Stimulated activated CD4-positive, alpha-beta T cell treated with anti-CD3 and anti-CD28 coated beads, Interleukin-4, amount 100 ng/mL, for 1 hour (primary cell): Measurements from ENCODE around the gene KRTAP22-2.

Experiments
- DNase-seq: peaks from one replicate; pipeline ENCODE4 v3.0.0-alpha.2; 2020

Gene KRTAP22-2

DNA sequence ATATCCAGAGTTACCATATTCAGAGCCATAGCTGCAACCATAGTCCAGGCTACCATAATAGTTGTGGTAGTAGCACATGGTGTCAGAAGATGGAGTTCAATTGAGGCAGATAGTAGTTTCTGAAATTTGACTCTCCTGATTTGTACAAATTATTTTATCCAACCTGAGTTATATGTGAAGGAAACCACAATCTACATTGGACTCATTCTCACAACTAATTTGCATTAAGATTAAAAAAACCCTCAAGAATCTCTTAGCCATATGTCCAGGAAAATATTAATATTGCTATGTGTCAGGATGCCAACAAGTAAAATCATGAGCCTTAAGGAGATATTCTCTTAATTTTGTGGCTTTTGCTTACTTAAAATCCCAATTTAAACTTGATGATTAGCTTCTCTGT lies at the start of gene KRTAP22-2:
KRTAP22-2 (minus strand) TSS at position 101 of the 400 bp plus-strand sequence.
- no peak for DNase-seq

DNA sequence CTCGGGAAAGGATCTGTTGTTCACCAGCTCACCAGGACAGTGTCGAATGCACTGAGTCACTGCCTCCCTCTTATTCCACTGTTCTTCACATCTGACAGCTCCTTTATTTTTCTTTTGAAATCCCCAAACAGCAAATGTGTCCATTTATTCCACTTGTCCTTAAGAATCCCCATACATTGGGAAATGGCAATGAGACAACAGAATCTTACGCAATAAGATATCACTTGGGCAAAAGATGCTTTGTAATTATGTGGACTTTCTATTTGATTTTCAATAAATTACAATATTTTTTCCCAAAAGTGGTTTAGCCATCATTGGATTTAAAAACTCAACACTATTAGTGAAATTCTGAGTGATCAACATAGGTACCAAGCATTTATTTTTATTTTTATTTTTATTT lies 48.5 kb upstream of the KRTAP22-2 start:
- DNase-seq = no peak

DNA sequence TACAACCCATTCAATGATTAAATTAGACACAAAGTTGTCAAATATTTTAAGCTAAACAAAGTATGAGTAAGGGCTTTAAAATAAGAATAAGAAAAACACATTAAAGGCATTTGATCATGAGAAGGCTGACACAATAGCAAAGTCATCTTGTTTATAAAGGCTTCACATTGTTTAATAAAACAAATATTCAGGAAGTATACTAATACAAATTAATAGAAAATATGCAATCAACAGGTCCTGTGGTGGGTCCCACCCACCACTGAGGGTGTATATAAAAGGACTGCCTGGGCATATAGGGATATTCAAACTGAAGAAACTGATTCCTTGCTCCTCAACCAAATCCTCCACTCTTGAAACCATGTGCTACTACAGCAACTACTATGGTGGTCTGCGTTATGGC lies 44.7 kb upstream of the KRTAP22-2 start, which contains the start of gene KRTAP20-2:
KRTAP20-2 (plus strand) TSS at position 301 of the 400 bp plus-strand sequence; CDS start at position 359, 58 bp downstream.
- no peak for DNase-seq

DNA sequence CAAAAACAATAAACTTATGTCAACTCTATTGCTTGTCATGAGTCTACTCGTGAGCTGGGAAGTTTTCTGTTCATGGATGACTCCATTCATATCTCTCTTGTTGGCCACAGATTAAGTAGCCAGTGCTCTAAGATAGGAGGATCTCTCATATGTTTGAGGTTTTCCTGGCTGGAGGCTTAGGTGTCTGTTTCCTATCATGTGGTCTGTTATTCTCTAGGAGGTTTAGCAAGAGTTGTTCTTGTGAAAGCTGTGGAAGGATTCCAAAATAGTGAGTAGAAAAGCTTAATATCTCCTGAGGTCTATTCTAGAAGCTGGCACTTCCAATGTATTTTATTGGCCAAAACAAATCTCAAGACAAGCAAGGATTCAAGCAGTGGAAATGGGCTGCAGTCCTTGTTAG lies 39.0 kb upstream of the KRTAP22-2 start:
- DNase-seq = no peak

DNA sequence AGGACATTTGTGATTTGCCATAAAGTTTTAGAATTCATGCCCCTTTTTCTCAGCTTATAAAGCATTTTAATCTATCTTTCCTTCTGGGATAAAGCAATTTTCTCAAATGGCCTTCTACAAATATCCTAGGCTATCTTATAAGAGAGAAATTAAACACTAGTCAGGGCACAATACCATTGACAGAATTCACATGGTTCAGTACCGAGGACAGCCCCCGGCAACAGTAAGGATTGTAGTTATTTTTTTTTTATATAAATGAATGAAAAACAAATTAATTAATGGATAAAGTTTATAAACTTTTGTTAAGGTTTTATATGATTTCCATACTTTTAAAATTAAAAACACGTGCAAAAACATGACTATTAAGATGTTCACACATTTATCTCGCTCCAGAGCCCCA lies 37.9 kb upstream of the KRTAP22-2 start:
- DNase-seq = no peak

DNA sequence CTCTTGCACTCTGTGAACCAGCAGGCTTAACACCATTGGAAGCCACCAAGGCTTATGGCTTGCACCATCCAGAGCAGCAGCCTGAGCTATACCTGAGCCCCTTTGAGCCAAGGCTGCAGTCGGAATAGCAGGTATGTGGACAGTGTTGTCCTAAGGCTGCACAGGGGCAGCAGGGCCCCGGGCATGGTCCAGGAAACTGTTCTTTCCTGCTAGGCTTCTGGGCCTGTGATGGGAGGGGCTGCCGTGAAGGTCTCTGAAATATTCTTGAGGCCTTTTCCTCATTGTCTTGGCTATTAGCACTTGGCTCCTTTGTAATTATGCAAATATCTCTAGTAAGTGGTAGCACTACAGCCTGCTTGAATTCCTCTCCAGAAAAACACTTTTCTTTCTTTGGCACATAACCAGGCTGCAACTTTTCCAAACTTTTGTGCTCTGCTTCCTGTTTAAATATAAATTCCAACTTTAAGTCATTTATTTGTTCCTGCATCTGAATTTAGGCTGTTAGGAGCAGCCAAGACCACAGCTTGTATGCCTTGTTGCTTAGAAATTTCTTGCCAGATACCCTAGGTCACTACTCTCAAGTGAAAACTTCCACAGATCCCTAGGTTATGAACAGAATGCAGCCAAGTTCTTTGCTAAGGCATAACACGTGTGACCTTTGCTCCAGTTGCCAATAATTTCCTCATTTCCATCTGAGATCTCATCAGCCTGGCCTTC lies 35.4 kb upstream of the KRTAP22-2 start:
- no peak for DNase-seq

DNA sequence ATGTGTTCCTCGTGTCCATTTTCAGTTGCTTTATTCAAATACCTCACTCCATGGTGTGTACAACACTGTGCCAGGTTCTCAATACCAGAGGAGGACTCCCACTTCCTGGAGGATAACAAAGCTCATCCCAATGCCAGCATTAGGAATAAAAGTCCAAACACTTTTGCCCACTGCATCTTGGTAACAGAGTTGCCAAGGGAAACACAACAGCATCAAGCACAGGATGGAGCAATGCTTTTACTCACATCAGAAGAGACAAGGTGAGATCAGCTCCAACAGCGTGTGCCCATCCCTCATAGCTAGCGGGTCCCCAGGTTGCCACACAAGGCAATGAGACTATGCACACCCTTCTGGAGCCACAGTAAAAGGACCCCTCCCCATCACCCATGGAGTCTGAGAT lies 33.2 kb upstream of the KRTAP22-2 start:
- DNase-seq = no peak

DNA sequence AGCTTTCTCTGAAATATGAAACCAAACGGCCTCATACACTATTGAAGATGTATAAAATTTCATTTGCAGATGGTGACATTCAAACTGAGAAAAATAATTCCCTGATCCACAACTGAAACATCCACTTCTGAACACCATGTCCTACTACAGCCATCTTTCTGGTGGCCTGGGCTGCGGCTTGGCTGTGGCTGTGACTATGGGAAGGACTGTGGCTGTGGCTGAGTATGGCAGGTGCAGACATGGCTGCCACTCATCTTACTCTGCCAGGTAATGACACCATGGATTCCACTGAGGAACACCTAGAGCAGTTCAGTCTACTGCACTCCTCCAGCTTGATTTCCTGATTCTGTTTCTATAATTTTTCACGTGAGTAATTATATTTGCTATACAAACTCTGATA lies 30.3 kb upstream of the KRTAP22-2 start, which contains the start of gene KRTAP20-4:
KRTAP20-4 (plus strand) TSS at position 106 of the 400 bp plus-strand sequence.
- DNase-seq = no peak

DNA sequence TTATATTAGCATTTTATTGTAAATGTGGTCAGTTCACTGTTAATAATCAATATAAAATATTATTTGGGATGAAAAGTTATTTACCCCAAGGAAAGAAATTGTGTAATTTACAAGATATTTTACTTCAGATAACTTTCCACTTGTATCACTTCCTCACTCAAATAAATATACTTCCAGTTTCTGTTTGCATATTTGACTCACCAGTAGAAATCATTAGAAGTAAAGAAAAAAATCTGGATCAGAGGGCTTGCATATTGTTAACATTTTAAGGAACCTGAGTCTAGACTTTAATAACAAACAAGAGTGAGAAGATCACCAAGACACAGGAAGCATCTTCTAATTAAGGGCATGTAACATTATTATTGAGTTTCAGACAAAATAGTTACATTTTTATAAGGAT lies 29.9 kb upstream of the KRTAP22-2 start:
- DNase-seq = no peak

DNA sequence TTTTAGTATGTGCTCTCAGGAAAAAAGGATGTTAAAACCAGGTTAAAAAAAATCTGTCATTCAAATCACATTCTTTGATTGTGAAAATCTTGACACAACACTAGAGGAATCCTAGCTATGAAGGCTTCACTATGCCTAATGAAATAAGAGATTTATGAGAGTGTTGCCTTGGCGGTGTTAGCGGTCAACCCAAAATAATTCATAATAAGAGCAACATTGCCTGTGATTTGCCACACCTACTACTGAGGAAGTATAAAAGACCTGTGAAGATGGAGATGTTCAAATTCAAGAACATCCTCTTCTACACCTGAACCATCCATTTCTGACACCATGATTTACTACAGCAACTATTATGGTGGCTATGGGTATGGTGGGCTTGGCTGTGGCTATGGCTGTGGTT lies 25.9 kb upstream of the KRTAP22-2 start, which contains the start of gene KRTAP20-1:
KRTAP20-1 (plus strand) TSS at position 301 of the 400 bp plus-strand sequence; CDS start at position 331, 30 bp downstream.
- no peak for DNase-seq

DNA sequence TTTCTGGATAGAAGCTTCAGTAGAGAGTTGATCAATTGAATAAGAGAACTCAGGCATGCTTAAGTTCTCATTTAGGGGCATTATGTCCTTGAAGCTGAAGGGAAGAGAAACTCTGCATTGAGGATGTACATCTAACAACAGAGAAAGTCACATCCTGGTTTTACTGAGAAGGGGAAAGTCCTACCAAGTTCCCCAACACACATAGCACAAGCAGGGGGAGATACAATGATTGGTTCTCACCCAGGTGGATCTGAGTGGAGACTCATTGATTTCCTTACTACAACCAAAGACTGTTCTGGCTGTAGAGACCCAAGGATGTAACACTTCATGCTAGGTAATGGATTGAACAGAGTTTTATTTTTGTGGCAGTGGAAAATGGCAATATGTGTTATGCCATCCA lies 25.0 kb upstream of the KRTAP22-2 start:
- DNase-seq = no peak

DNA sequence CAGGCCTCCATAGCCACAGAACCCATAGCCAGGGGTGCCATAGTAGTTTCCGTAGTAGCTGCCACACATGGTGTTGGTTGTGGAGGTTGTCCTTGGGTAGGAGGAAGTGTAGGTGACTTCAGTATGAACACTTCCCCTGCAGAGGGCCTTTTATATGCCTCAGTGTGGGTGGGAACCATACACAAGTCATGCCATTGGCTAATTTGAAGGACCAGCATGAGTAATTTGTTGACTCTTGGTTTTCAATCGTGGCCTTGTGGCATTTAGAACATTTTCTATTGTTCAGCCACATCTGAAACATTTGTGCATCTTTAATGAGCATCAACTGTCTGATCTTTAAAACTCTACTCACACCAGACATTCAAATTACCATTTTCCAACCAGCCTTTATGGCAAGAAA lies 23.6 kb upstream of the KRTAP22-2 start, which contains the start of gene KRTAP6-1:
KRTAP6-1 (minus strand) TSS at position 95 of the 400 bp plus-strand sequence; CDS start at position 69, 26 bp downstream.
- DNase-seq = no peak

DNA sequence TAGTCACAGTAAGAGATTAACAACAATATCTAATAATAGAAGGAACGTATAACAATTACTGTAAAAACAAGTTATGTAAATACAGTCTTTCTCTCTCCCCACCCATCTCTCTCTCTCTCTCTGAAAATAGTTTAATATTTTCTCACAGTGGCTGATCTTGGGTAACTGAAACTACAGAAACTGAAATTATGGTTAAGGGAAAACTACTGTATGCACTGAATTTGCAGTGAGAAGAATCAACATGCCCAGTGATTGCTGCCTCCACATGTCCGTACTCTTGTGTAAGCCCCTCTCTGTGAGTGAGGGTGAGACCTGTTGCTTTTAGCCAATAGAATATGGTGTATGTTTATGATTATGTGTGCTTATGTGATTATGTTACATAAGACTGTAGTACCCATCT lies 21.9 kb upstream of the KRTAP22-2 start:
- no peak for DNase-seq

DNA sequence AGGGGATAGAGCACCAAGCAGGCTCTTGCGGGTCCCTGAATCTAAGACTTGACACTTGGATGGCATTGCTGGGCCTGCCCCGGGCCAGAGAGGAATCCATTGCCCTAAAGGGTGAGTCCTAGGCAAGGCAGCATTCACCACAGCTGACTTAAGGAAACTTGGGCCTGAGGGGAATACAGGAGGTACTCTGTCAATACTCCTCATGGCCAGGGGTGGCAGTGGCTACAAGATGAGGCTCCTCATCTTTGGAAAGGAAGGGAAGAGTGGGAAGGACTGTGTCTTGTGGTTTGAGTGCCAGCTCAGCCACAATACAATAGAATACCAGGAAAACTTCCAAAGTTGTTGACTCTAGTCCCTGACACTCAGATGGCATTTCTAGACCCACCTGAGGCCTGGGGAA lies 15.8 kb upstream of the KRTAP22-2 start:
- no peak for DNase-seq

DNA sequence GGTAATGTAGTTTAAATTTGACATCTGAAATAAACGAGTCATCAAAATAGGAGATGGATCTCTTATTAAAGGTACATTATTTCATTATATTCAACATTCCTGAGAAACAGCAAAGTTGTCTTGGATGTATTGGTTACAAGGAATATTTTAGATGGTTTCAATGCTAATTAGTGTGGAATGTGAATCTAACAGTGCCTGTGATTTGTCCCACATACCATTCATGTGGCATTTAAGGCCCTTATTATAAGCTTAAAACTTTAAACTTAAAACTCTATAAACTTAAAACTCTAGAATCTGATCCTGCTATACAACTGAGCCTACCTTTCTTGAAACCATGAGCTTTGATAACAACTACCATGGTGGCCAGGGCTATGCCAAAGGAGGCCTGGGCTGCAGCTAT lies 10.6 kb upstream of the KRTAP22-2 start, which contains the start of gene KRTAP22-1:
KRTAP22-1 (plus strand) TSS at position 301 of the 400 bp plus-strand sequence.
- no peak for DNase-seq

DNA sequence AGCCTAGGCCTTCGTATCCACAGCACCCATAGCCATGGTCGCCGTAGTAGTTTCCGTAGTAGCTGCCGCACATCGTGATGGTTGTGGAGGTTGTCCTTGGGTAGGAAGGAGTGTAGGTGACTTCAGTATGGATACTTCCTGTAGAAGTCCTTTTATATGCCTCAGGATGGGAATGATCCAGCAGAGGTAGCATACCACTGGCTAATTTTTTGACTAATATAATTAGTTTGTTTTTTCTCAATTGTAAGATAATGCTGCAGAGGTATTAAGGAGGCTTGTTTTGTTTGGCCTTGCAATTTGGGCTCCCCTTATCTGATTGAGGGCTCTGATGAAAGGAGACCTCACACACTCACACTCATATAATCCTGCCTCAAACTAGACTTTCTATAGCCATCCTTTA lies 8.6 kb upstream of the KRTAP22-2 start, which contains the start of gene KRTAP6-2:
KRTAP6-2 (minus strand) TSS at position 101 of the 400 bp plus-strand sequence; CDS start at position 73, 28 bp downstream.
- no peak for DNase-seq

DNA sequence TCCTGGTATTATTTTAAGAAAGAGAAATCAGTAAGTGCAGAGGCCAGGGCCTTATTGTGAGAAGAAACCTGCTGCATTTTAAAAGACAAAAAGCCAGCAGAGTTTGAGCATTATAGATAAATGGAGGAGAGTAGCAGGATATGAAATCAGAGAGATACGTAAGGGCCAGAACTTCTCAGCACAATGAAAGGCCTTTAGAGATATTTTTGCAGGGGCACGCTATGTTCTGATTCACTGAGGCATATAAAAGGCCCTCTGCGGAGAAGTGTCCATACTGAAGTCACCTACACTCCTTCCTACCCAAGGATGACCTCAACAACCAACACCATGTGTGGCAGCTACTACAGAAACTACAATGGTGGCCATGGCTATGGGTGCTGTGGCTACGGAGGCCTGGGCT lies 1.9 kb upstream of the KRTAP22-2 start, which contains the start of gene KRTAP6-3:
KRTAP6-3 (plus strand) TSS at position 301 of the 400 bp plus-strand sequence; CDS start at position 307, 6 bp downstream.
- DNase-seq = no peak

DNA sequence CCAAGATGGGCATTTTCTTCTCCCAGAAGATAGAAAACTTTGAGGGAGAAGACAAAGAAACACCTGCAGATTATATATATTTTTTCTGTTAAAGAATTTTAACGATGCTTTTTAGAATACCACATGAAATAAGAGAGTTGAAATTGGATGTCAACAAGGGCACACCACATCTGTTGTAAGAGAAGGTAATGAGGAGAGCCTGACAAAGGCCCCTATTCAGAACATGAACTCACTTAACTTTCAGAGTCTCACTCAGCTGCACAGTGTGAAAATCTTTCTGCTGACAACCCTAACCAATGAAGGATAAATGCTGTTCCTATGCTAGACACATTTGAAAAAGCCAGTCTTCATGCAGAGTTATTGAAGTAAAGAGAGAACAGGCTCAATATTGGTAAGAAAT lies 7.3 kb downstream of the KRTAP22-2 start:
- no peak for DNase-seq

DNA sequence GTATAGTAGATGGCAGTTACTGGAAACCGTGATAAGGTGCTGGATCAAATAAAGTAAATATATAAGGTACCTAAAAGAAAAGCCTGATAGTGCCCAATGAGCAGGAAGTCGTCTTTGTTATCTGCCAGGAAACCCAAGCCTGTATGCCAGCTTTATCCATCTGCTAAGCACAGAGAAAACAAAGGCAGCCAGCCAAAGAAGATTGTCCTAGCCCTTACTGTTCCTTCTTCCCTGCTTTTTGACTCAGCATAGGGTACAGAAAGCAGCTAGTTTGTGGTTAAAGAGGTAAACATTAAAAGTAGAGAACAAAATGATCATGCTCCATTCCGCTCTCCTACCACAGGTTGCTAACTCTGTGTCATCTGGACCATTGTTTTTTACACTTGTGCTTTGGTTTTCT lies 10.1 kb downstream of the KRTAP22-2 start:
- DNase-seq = no peak

DNA sequence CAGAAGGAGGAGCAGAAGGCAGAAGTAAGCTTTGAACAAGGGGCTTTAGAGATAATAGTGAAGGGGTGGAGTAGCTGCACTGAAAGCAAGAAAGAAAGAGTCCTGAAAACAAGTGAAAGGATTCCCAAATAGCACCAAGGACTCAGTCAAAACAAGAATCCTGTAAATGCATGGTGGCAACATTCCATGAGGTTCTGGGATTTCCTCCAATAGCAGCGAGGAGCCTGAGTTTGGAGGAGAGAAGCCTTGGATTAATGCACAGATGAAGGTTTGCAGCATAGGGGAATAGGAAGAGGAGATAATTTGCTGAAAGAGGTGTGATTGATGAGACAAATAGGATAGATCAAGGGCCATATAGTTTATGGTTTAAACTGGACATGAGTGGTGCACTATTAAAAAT lies 10.9 kb downstream of the KRTAP22-2 start:
- DNase-seq = no peak

DNA sequence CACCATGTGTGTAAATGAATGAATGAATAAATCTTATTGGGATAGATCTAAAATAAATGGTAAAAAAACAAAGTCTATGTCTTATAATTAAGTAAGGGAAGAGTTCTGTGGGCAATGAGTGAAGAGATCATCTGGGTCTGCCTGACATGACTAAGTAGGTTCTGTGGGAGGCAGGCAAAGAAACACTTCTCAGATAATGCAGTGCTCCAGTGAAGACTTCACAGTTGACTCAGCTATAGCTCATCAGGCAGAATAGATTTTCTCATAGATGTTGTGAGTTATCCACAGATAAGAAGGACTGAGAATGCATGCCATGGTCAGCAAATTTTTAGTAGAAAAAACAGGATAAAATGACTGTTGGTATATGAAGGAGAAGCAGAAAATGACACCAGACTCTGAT lies 12.4 kb downstream of the KRTAP22-2 start:
- DNase-seq = no peak

DNA sequence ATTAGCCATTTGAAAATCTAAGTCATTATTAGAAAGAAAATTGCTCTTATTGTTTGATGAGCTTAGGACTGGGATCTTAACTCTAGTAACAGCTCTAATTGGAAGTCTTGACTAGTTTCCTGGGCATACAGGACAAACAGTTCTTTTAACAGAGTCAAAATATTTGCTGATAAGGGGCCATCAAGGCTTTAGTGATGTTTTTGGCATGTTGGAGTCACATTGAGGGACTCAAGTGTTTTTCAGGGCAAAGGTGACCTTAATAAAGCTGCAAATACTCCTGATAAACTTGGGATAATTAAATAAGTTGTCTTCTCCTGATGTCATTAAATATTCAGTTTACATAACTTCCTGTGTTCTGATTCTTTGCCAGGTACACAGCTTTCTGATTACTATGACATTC lies 22.6 kb downstream of the KRTAP22-2 start:
- DNase-seq = no peak

DNA sequence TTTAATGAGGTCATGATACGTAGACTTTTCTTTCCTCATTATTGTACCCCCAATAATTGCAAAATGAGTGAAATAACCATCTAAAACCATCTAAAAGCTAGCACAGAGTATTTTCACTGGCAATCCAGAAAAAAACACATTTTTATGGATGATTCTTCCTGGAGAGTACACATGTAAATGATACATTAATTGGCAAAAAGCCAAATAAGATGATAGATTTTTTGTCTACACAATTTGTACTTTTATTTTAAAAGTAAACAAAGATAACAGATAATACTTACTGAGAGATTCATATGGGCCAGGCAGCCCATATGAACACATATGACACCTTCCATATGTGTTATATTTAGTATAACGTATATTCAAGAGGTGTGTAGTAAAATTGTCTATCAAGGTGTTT lies 26.6 kb downstream of the KRTAP22-2 start:
- DNase-seq = no peak

DNA sequence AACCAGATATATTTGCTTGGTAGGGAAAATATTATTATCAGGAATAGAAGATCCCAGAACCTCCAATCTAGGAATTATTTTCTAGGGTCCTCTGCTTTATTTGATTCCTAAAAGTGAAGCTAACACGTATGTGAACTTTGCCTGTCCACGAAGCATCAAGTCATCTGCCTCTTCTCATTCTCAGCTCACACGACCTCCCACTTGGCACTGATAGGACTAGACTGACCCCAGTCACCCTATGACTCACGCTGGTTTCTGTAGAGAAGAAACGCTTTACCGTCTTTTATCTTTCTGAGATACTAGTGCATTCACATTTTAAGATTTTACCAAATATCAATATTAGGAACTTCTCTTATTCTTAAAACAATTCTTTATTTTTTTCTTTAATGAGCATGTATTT lies 27.1 kb downstream of the KRTAP22-2 start:
- no peak for DNase-seq
